PFSK-1 (cell line): ENCODE data around the gene GUCY2D.

ENCODE experiments used
- FOXP2 ChIP-seq: optimal IDR thresholded peaks from 2 replicates; pipeline ENCODE3; 2011; ENCODE audit warnings: borderline replicate concordance, control low read depth, inconsistent platforms; ENCODE audit not compliant: insufficient read depth; ENCODE audit errors: extremely low read length, extremely low read depth
- POLR2AphosphoS5 ChIP-seq: IDR thresholded peaks from 2 replicates; pipeline ENCODE4 v1.6.1; 2012; ENCODE audit warnings: low read depth, mild to moderate bottlenecking, control low read depth, low read length, moderate library complexity
- REST ChIP-seq, 2 experiments: IDR thresholded peaks; 2 replicates each; pipeline versions ENCODE4 v1.6.1 to v1.8.0; 2011 to 2012; ENCODE audit warnings: low read depth in 2 of 2, low read length in 2 of 2, control low read depth in 1 of 2, inconsistent platforms in 1 of 2, mild to moderate bottlenecking in 1 of 2, moderate library complexity in 1 of 2; ENCODE audit not compliant: insufficient read depth in 1 of 2
- SIN3A ChIP-seq: IDR thresholded peaks from 2 replicates; pipeline ENCODE4 v1.6.1; 2012; ENCODE audit warnings: mild to moderate bottlenecking, low read length, moderate library complexity, borderline replicate concordance; ENCODE audit not compliant: insufficient read depth
- TAF1 ChIP-seq: IDR thresholded peaks from 2 replicates; pipeline ENCODE4 v1.6.1; 2012; ENCODE audit warnings: low read length, control low read depth, borderline replicate concordance; ENCODE audit not compliant: insufficient read depth

Gene GUCY2D

GRCh38 chr17:8056976-8057625, 54.7 kb downstream of the GUCY2D start:
- TF ChIP-seq SIN3A (no peak), FOXP2 (no peak), REST (IDR thresholded peaks at IDR 0.05; ENCODE audit: insufficient read depth in 1 of 2, low read depth in 2 of 2, low read length in 2 of 2) (no peak), TAF1 (no peak), POLR2AphosphoS5 (no peak)

- TF ChIP-seq FOXP2 (no peak), TAF1 (no peak), SIN3A (no peak), REST (IDR thresholded peaks at IDR 0.05; ENCODE audit: insufficient read depth in 1 of 2, low read depth in 2 of 2, low read length in 2 of 2) (no peak), POLR2AphosphoS5 (no peak)
These were observed 55.3 kb downstream of the GUCY2D start for GRCh38 chr17:8057691-8058114.

- TF ChIP-seq POLR2AphosphoS5 (no peak), FOXP2 (no peak), REST (IDR thresholded peaks at IDR 0.05; ENCODE audit: insufficient read depth in 1 of 2, low read depth in 2 of 2, low read length in 2 of 2) (no peak), SIN3A (no peak), TAF1 (no peak)
These were observed 56.7 kb downstream of the GUCY2D start for GRCh38 chr17:8059131-8059530.

- no peak for TF ChIP-seq POLR2AphosphoS5
- TF ChIP-seq REST (IDR thresholded peaks at IDR 0.05; ENCODE audit: insufficient read depth in 1 of 2, low read depth in 2 of 2, low read length in 2 of 2): peak; percentile 49 to 87; a peak in 2 of 4 replicates
These were observed 57.9 kb downstream of the GUCY2D start for GRCh38 chr17:8060274-8060673.

GRCh38 chr17:8062435-8062806, 60.0 kb downstream of the GUCY2D start:
- TF ChIP-seq SIN3A: no peak
- TF ChIP-seq TAF1: no peak
- TF ChIP-seq REST (IDR thresholded peaks at IDR 0.05; ENCODE audit: insufficient read depth in 1 of 2, low read depth in 2 of 2, low read length in 2 of 2): no peak
- no peak for TF ChIP-seq FOXP2
- TF ChIP-seq POLR2AphosphoS5: no peak
